DOHH2 (cell line): ENCODE results near the gene CARHSP1.

ENCODE experiments used
- EZH2phosphoT487 ChIP-seq: fragments of 200-600 bp; sonication (generic); IDR thresholded peaks from 2 replicates; pipeline ENCODE4 v1.6.1; 2017; ENCODE audit warnings: borderline replicate concordance, mild to moderate bottlenecking, antibody characterized with exemption, low read length, moderate library complexity, mixed read lengths
- TF ChIP-seq, protein P1 (sequence below): fragments of 200-600 bp; sonication (generic); IDR thresholded peaks from one replicate; pipeline ENCODE4 v1.5.1; 2014; ENCODE audit warnings: antibody characterized with exemption, mild to moderate bottlenecking, low read depth, low read length; ENCODE audit not compliant: poor library complexity, severe bottlenecking

DNA sequence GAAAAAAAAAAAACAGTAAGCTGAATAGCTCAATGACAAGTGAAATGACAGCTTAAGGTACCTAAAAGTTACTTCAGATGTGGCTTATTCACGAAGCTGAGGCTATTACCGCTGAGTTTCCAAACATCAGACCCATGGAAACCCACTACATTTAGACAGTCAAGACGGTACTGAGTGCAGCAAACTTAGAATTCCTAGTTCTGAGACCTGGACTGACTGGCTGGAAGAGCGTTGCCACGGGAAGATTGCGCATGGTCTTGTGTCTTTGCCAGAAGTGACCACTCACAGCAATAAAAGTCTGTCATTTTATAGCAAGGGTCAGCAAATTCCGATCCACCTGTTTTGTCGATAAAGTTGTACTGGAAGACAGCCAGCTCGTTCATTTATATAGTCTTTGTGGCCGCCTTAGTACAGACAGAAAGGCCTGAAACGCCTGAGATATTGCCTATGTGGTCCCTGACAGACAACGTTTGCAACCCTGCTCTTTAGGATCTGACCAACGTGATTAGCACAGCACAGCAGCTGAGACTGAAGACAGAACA is 32.6 kb upstream of the CARHSP1 start:
- TF ChIP-seq, protein P1, sequence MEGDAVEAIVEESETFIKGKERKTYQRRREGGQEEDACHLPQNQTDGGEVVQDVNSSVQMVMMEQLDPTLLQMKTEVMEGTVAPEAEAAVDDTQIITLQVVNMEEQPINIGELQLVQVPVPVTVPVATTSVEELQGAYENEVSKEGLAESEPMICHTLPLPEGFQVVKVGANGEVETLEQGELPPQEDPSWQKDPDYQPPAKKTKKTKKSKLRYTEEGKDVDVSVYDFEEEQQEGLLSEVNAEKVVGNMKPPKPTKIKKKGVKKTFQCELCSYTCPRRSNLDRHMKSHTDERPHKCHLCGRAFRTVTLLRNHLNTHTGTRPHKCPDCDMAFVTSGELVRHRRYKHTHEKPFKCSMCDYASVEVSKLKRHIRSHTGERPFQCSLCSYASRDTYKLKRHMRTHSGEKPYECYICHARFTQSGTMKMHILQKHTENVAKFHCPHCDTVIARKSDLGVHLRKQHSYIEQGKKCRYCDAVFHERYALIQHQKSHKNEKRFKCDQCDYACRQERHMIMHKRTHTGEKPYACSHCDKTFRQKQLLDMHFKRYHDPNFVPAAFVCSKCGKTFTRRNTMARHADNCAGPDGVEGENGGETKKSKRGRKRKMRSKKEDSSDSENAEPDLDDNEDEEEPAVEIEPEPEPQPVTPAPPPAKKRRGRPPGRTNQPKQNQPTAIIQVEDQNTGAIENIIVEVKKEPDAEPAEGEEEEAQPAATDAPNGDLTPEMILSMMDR: no peak
- TF ChIP-seq EZH2phosphoT487: no peak
